ENCODE results near the gene ZNF157.
A peak's percentile ranks its signal among the peaks of the same experiment; 100 is the strongest.
"Not testable (repeated sequence)": the region's sequence is repeated elsewhere in the genome, so short reads cannot be mapped to it uniquely, and the experiment has no call there.

The ZNF157 gene

GRCh38 chrX:47327902-47328301 lies 42.5 kb upstream of the ZNF157 start:
- no peaks in the 10 kb centered on the region for H3K36me3 ChIP-seq (ENCODE audit: low read length)
- no peaks in the 10 kb centered on the region for H4K20me1 ChIP-seq (ENCODE audit: low read depth, low read length)
- H3K9ac ChIP-seq (ENCODE audit: low read length) = no peak overlapping the region
- no peaks in the 10 kb centered on the region for H3K79me2 ChIP-seq (ENCODE audit: insufficient read depth, low read length)
- H2AFZ ChIP-seq (ENCODE audit: low read depth, low read length, severe bottlenecking) = no peak overlapping the region
- no peak overlapping the region for H3K4me3 ChIP-seq (ENCODE audit: insufficient read depth, low read length, poor library complexity, severe bottlenecking)
- TF ChIP-seq CTCF (IDR thresholded peaks at IDR 0.05; ENCODE audit: insufficient read depth, low read length, poor library complexity, severe bottlenecking) (no peak), EZH2phosphoT487 (conservative IDR thresholded peaks at IDR 0.05; ENCODE audit: low read length) (no peak)
- no peaks in the 10 kb centered on the region for H3K27me3 ChIP-seq (ENCODE audit: low read length)
- no peaks in the 10 kb centered on the region for H3F3A ChIP-seq (ENCODE audit: insufficient read depth)
- H3K4me2 ChIP-seq (ENCODE audit: low read depth, low read length, poor library complexity, severe bottlenecking) = no peak overlapping the region
- H3K9me3 ChIP-seq (ENCODE audit: insufficient read depth, low read length) = no peaks in the 10 kb centered on the region
- no peaks in the 10 kb centered on the region for H3K9me2 ChIP-seq (replicated peaks; ENCODE audit: insufficient read depth, low read length)
- H3K27ac ChIP-seq (ENCODE audit: low read depth, low read length) = no peak overlapping the region

- H3K4me2 ChIP-seq (ENCODE audit: low read depth, low read length, poor library complexity, severe bottlenecking); H4K20me1 ChIP-seq (ENCODE audit: low read depth, low read length); H2AFZ ChIP-seq (ENCODE audit: low read depth, low read length, severe bottlenecking); H3K9me3 ChIP-seq (ENCODE audit: insufficient read depth, low read length); H3K27ac ChIP-seq (ENCODE audit: low read depth, low read length); H3K27me3 ChIP-seq (ENCODE audit: low read length); H3K9ac ChIP-seq (ENCODE audit: low read length); H3K36me3 ChIP-seq (ENCODE audit: low read length); H3K79me2 ChIP-seq (ENCODE audit: insufficient read depth, low read length); H3K9me2 ChIP-seq (replicated peaks; ENCODE audit: insufficient read depth, low read length); H3K4me3 ChIP-seq (ENCODE audit: insufficient read depth, low read length, poor library complexity, severe bottlenecking); H3F3A ChIP-seq (ENCODE audit: insufficient read depth): not testable (repeated sequence)
These were observed 37.6 kb upstream of the ZNF157 start for GRCh38 chrX:47332729-47333128.

GRCh38 chrX:47351706-47352105 lies 18.7 kb upstream of the ZNF157 start:
- Histone ChIP-seq H2AFZ (ENCODE audit: low read depth, low read length, severe bottlenecking) (no peak overlapping the region), H3K27me3 (ENCODE audit: low read length) (no peaks in the 10 kb centered on the region), H3K9ac (ENCODE audit: low read length) (no peak overlapping the region), H3K4me2 (ENCODE audit: low read depth, low read length, poor library complexity, severe bottlenecking) (no peak overlapping the region), H3K27ac (ENCODE audit: low read depth, low read length) (no peak overlapping the region), H3K9me3 (ENCODE audit: insufficient read depth, low read length) (no peaks in the 10 kb centered on the region), H4K20me1 (ENCODE audit: low read depth, low read length) (no peaks in the 10 kb centered on the region), H3K36me3 (ENCODE audit: low read length) (no peaks in the 10 kb centered on the region), H3K4me3 (ENCODE audit: insufficient read depth, low read length, poor library complexity, severe bottlenecking) (no peak overlapping the region), H3F3A (ENCODE audit: insufficient read depth) (no peaks in the 10 kb centered on the region), H3K79me2 (ENCODE audit: insufficient read depth, low read length) (no peaks in the 10 kb centered on the region), H3K9me2 (replicated peaks; ENCODE audit: insufficient read depth, low read length) (no peaks in the 10 kb centered on the region)
- TF ChIP-seq EZH2phosphoT487 (conservative IDR thresholded peaks at IDR 0.05; ENCODE audit: low read length) = no peak
- TF ChIP-seq CTCF (IDR thresholded peaks at IDR 0.05; ENCODE audit: insufficient read depth, low read length, poor library complexity, severe bottlenecking) = no peak

- Histone ChIP-seq H3K79me2 (ENCODE audit: insufficient read depth, low read length) (no peaks in the 10 kb centered on the region), H4K20me1 (ENCODE audit: low read depth, low read length) (no peaks in the 10 kb centered on the region), H3K4me2 (ENCODE audit: low read depth, low read length, poor library complexity, severe bottlenecking) (no peak overlapping the region), H3K27me3 (ENCODE audit: low read length) (no peaks in the 10 kb centered on the region), H3K4me3 (ENCODE audit: insufficient read depth, low read length, poor library complexity, severe bottlenecking) (no peak overlapping the region), H3K9me2 (replicated peaks; ENCODE audit: insufficient read depth, low read length) (no peaks in the 10 kb centered on the region), H3K36me3 (ENCODE audit: low read length) (no peaks in the 10 kb centered on the region), H3F3A (ENCODE audit: insufficient read depth) (no peaks in the 10 kb centered on the region), H3K27ac (ENCODE audit: low read depth, low read length) (no peak overlapping the region), H2AFZ (ENCODE audit: low read depth, low read length, severe bottlenecking) (peak overlapping the region; percentile 77), H3K9me3 (ENCODE audit: insufficient read depth, low read length) (no peaks in the 10 kb centered on the region), H3K9ac (ENCODE audit: low read length) (no peak overlapping the region)
- TF ChIP-seq EZH2phosphoT487 (conservative IDR thresholded peaks at IDR 0.05; ENCODE audit: low read length) (no peak), CTCF (IDR thresholded peaks at IDR 0.05; ENCODE audit: insufficient read depth, low read length, poor library complexity, severe bottlenecking) (no peak)
These were observed 11.9 kb upstream of the ZNF157 start for GRCh38 chrX:47358387-47359065.

Measured in SU-DHL-6 (cell line).